ENCODE data around the gene CFAP299. TPM values are rescaled to one million over a fixed set of nuclear protein-coding genes. Genes with fewer than 3 reads are reported as not detected.
A peak's percentile ranks its signal among the peaks of the same experiment; 100 is the strongest.
"Not testable (repeated sequence)": the region's sequence is repeated elsewhere in the genome, so short reads cannot be mapped to it uniquely, and the experiment has no call there.

Gene CFAP299
- polyA plus RNA-seq (ENCODE audit: low read depth in 6 of 6): not detected

DNA sequence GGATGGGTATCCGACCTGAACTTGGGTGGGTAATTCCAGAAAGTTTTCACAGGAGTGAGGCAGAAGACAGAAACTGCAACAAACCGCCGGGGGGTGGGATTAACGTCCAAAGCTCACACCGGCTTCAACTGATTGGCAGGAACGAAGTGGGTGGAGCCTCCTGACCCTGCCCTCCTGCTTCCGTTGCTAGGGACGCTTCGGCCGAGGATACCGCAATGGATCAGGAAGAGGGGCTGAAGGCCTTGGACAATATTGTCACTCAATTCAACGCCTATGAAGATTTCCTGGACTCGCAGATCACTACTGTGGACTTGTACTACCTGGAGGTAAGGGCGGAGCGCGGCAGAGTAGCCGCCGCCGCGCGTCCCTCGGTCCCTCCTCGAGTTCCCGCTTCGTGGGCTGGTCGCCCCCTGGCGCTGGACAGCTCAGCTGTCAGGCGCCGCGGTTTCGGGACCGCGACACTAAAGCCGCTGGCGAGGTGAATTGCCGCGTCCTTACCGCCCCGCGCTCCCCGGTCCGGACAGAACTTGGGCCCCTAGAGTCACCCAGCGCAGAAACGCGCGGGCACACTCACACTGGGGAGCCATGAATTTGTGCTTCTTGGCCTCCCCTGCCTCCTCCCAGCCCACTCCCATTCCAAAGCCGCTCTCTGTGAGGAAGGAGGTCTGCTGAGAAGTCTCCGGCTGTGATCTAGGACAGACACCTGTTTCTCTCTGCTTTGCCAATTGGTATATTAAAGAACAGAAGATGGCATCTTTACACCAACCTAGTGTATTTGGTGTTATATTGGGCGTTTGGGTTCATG, at the start of gene CFAP299:
TSS of gene CFAP299 (plus strand) at position 177 of the 805 bp plus-strand sequence.
- Mint-ChIP-seq H3K27ac (peak within 1 kb of the TSS in 2 of 6 donors; percentile 16 to 23), H3K9me3 (no peaks in the 10 kb centered on the region), H3K27me3 (peaks cover 10 to 20% (median 18%) of the 10 kb centered on the region in 3 donors), H3K36me3 (no peaks in the 10 kb centered on the region), H3K4me1 (peaks cover 8 to 15% (median 15%) of the 10 kb centered on the region in 3 donors), H3K4me3 (peak within 1 kb of the TSS; percentile 76 to 93 (median 88))
- peak; percentile 89 to 90 for ATAC-seq (ENCODE audit: low read depth in 2 of 2)
- peak; percentile 42 for DNase-seq

GRCh38 chr4:80286451-80286850, 49.1 kb upstream of the CFAP299 start:
- Mint-ChIP-seq H3K36me3 (no peaks in the 10 kb centered on the region), H3K9me3 (peaks cover 0 to 2% (median 0%) of the 10 kb centered on the region in 7 donors), H3K27ac (no peak overlapping the region), H3K4me3 (no peak overlapping the region), H3K27me3 (peaks cover 7 to 13% (median 9%) of the 10 kb centered on the region in 3 donors), H3K4me1 (no peaks in the 10 kb centered on the region)
- ATAC-seq (ENCODE audit: low read depth in 2 of 2) (no peak), DNase-seq (no peak)

- H3K27me3 Mint-ChIP-seq; ATAC-seq (ENCODE audit: low read depth in 2 of 2); H3K4me1 Mint-ChIP-seq; H3K9me3 Mint-ChIP-seq; H3K27ac Mint-ChIP-seq; DNase-seq; H3K36me3 Mint-ChIP-seq; H3K4me3 Mint-ChIP-seq: not testable (repeated sequence)
Measured at GRCh38 chr4:80290665-80291064, 44.9 kb upstream of the CFAP299 start.

DNA sequence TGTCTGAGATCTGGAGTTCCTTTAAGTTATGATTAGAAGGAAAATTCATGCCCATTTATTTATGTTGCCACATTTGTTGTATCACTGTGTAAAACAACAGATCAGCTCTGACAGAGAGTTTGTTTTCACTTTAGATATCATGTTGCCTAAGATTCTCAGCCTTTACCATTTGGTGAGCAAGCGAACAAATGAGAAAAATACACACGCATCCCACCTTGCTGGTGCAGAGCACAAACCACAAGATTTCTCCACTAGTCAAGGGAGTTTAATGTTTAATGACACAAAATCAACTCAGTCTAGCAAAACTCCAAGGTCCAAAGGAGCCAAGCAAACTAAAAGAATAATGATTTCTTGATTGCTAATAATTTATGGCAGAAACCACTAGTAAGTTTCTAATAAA, 41.3 kb upstream of the CFAP299 start:
- Mint-ChIP-seq H3K36me3 (no peaks in the 10 kb centered on the region), H3K9me3 (peaks cover 0 to 2% (median 0%) of the 10 kb centered on the region in 7 donors), H3K4me1 (no peaks in the 10 kb centered on the region), H3K27ac (no peak overlapping the region), H3K27me3 (peaks cover 11 to 17% (median 12%) of the 10 kb centered on the region in 3 donors), H3K4me3 (no peak overlapping the region)
- no peak for DNase-seq
- ATAC-seq (ENCODE audit: low read depth in 2 of 2): no peak

DNA sequence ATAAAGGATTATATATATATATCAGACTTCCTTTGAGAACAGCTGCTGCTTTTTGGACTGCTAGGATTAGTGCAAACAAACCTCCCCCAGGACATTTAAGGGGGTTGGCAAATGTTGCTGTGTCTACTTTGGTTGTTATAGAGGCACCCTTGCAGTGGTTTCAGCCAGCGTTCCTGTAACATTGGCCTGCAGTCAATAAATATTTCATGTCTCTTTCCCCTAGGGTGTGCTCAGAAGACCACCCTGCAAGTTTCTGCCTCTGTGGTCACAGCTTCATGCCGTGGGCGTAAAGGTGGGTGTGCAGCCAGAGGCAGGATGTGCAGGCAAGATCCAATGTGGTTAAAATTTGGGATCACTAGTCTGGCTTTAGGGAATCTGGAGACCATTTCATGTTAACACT, 40.2 kb upstream of the CFAP299 start:
- Mint-ChIP-seq H3K27me3 (peaks cover 11 to 20% (median 12%) of the 10 kb centered on the region in 3 donors), H3K36me3 (no peaks in the 10 kb centered on the region), H3K4me1 (no peaks in the 10 kb centered on the region), H3K4me3 (no peak overlapping the region), H3K27ac (no peak overlapping the region), H3K9me3 (peaks cover 0 to 2% (median 0%) of the 10 kb centered on the region in 7 donors)
- DNase-seq (no peak), ATAC-seq (ENCODE audit: low read depth in 2 of 2) (no peak)

- Mint-ChIP-seq H3K27me3 (peaks cover 11 to 21% (median 14%) of the 10 kb centered on the region in 3 donors), H3K36me3 (no peaks in the 10 kb centered on the region), H3K9me3 (peaks cover 0 to 2% (median 0%) of the 10 kb centered on the region in 7 donors), H3K4me1 (no peaks in the 10 kb centered on the region), H3K4me3 (no peak overlapping the region), H3K27ac (no peak overlapping the region)
- ATAC-seq (ENCODE audit: low read depth in 2 of 2): no peak
- no peak for DNase-seq
Measured at GRCh38 chr4:80295826-80296225, 39.7 kb upstream of the CFAP299 start.

GRCh38 chr4:80301884-80302283, 33.6 kb upstream of the CFAP299 start:
- no peaks in the 10 kb centered on the region for H3K36me3 Mint-ChIP-seq
- H3K4me1 Mint-ChIP-seq: no peaks in the 10 kb centered on the region
- H3K4me3 Mint-ChIP-seq: no peak overlapping the region
- H3K27me3 Mint-ChIP-seq: peaks cover 13 to 30% (median 25%) of the 10 kb centered on the region in 3 donors
- DNase-seq (no peak), ATAC-seq (ENCODE audit: low read depth in 2 of 2) (no peak)
- H3K9me3 Mint-ChIP-seq: peaks cover 0 to 7% (median 6%) of the 10 kb centered on the region in 7 donors
- no peak overlapping the region for H3K27ac Mint-ChIP-seq

GRCh38 chr4:80302616-80303223, 32.8 kb upstream of the CFAP299 start:
- peaks cover 0 to 7% (median 6%) of the 10 kb centered on the region in 7 donors for H3K9me3 Mint-ChIP-seq
- H3K4me3 Mint-ChIP-seq: no peak overlapping the region
- H3K27ac Mint-ChIP-seq: no peak overlapping the region
- no peaks in the 10 kb centered on the region for H3K4me1 Mint-ChIP-seq
- ATAC-seq (ENCODE audit: low read depth in 2 of 2): no peak
- H3K36me3 Mint-ChIP-seq: no peaks in the 10 kb centered on the region
- no peak for DNase-seq
- peaks cover 16 to 34% (median 26%) of the 10 kb centered on the region in 3 donors for H3K27me3 Mint-ChIP-seq

- no peaks in the 10 kb centered on the region for H3K36me3 Mint-ChIP-seq
- H3K4me1 Mint-ChIP-seq: no peaks in the 10 kb centered on the region
- peaks cover 22 to 40% (median 30%) of the 10 kb centered on the region in 3 donors for H3K27me3 Mint-ChIP-seq
- H3K4me3 Mint-ChIP-seq: no peak overlapping the region
- DNase-seq: no peak
- no peak for ATAC-seq (ENCODE audit: low read depth in 2 of 2)
- peaks cover 0 to 7% (median 6%) of the 10 kb centered on the region in 7 donors for H3K9me3 Mint-ChIP-seq
- no peak overlapping the region for H3K27ac Mint-ChIP-seq
Measured at GRCh38 chr4:80305466-80305865, 30.1 kb upstream of the CFAP299 start.

DNA sequence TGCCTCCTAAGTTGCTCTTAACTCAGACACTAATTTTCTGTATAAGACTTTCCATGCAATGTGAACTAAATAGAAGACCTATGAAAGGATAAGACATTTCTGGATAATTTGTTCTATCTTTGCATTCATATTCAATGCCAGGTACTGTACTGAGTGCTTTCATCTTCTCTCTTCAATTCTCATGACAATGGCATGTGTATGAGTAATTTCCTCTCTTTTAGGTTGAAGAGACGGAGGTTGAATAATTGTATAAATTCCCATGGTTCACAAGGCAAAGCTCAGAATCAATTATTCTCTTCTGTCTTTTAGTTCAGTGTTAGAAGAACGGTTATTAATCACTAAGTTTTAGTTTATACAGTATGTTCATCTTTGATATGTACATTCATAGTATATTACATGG, 29.3 kb upstream of the CFAP299 start:
- Mint-ChIP-seq H3K4me1 (no peaks in the 10 kb centered on the region), H3K27me3 (peaks cover 16 to 35% (median 30%) of the 10 kb centered on the region in 3 donors), H3K4me3 (no peak overlapping the region), H3K9me3 (peaks cover 0 to 9% (median 6%) of the 10 kb centered on the region in 7 donors), H3K36me3 (no peaks in the 10 kb centered on the region), H3K27ac (no peak overlapping the region)
- no peak for ATAC-seq (ENCODE audit: low read depth in 2 of 2)
- DNase-seq: no peak

DNA sequence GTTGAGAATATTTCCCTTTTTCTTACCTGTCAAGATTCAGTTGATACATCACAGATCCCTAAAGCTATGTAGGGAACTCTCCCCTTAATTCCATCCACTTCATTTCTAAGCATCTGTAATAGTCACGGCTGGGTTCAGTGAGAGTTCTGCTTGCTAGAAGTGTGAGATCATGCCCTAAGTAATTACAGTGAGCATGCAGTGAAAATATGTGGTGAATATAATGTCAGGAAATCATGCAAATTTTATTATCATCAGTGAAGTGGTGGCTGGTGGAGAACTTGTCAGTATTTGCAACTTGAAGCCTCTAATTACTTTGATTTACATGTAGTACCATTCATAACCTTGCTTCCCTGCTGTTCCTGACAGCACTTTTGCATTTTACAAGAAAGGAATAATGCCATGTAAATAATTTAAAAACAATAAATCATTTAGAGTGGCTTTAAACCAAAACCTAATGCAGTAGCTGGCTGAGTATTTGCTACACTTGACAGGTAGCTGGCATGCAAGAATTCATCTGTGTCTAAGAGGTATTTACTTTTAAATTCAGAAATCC, 28.3 kb upstream of the CFAP299 start:
- H3K36me3 Mint-ChIP-seq: no peaks in the 10 kb centered on the region
- no peak overlapping the region for H3K4me3 Mint-ChIP-seq
- no peaks in the 10 kb centered on the region for H3K4me1 Mint-ChIP-seq
- H3K27me3 Mint-ChIP-seq: peaks cover 10 to 35% (median 30%) of the 10 kb centered on the region in 3 donors
- no peak overlapping the region for H3K27ac Mint-ChIP-seq
- no peak for DNase-seq
- no peak for ATAC-seq (ENCODE audit: low read depth in 2 of 2)
- H3K9me3 Mint-ChIP-seq: peaks cover 0 to 9% (median 0%) of the 10 kb centered on the region in 7 donors

- DNase-seq (no peak), ATAC-seq (ENCODE audit: low read depth in 2 of 2) (no peak)
- Mint-ChIP-seq H3K9me3 (peaks cover 0 to 9% (median 0%) of the 10 kb centered on the region in 7 donors), H3K4me3 (no peak overlapping the region), H3K27me3 (peaks cover 10 to 35% (median 30%) of the 10 kb centered on the region in 3 donors), H3K4me1 (no peaks in the 10 kb centered on the region), H3K27ac (no peak overlapping the region), H3K36me3 (no peaks in the 10 kb centered on the region)
Measured at GRCh38 chr4:80307774-80308465, 27.6 kb upstream of the CFAP299 start.

DNA sequence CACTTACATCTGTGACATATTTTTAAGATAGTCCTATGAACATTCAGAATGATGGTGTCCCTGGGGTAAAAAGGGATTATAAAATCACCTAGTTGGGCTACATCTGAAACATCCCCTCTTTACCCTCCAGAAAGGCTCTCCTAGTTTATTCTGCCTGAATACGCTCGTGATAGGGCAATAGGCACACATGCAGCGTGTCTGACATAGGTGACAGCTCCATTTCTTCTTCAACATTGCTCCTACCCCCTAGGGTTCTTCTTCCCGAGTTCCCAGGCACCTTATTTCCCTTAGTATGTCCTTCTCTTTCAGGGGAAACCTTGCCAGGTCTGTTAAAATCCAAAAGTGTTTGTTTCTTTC, 27.1 kb upstream of the CFAP299 start:
- no peak for ATAC-seq (ENCODE audit: low read depth in 2 of 2)

More for the DNA sequence above, 27.1 kb upstream of the CFAP299 start:
- Mint-ChIP-seq H3K4me3 (no peak overlapping the region), H3K27me3 (peaks cover 10 to 35% (median 30%) of the 10 kb centered on the region in 3 donors), H3K9me3 (peaks cover 0 to 6% (median 0%) of the 10 kb centered on the region in 7 donors), H3K36me3 (no peaks in the 10 kb centered on the region), H3K27ac (peak overlapping the region in 1 of 6 donors; percentile 40), H3K4me1 (no peaks in the 10 kb centered on the region)
- DNase-seq: no peak

All from naive B cell (primary cell).